HG03469 (cell line): Measurements from ENCODE around the gene ZBP1.

Source experiments
- ATAC-seq: cut with Tn5 transposase; IDR thresholded peaks from one replicate; pipeline ENCODE4 v1.9.1; 2021; ENCODE audit warnings: mild to moderate bottlenecking, moderate library complexity, moderate number of reproducible peaks; ENCODE audit not compliant: unreplicated experiment

ZBP1 gene

GRCh38 chr20:57620274-57620990, at the start of gene ZBP1:
Gene ZBP1, minus strand, starts transcription at chr20:57620426. Its CDS starts 131 bp downstream, at chr20:57620295.
- ATAC-seq = peak; percentile 27

GRCh38 chr20:57669632-57670031, 49.4 kb upstream of the ZBP1 start:
- no peak for ATAC-seq

- no peak for ATAC-seq
Observed at GRCh38 chr20:57667924-57668782, 47.9 kb upstream of the ZBP1 start.

- no peak for ATAC-seq
Observed at GRCh38 chr20:57667388-57667787, 47.2 kb upstream of the ZBP1 start.

- no peak for ATAC-seq
Observed at GRCh38 chr20:57666834-57667157, 46.6 kb upstream of the ZBP1 start.

- no peak for ATAC-seq
Observed at GRCh38 chr20:57666106-57666833, 46.0 kb upstream of the ZBP1 start.

GRCh38 chr20:57665589-57665971, 45.4 kb upstream of the ZBP1 start:
- no peak for ATAC-seq

GRCh38 chr20:57664924-57665588, 44.8 kb upstream of the ZBP1 start:
- ATAC-seq = no peak

- ATAC-seq = no peak
Observed at GRCh38 chr20:57664476-57664875, 44.2 kb upstream of the ZBP1 start.

- no peak for ATAC-seq
Observed at GRCh38 chr20:57663681-57664451, 43.6 kb upstream of the ZBP1 start.

- ATAC-seq = no peak
Observed at GRCh38 chr20:57663241-57663640, 43.0 kb upstream of the ZBP1 start.

- no peak for ATAC-seq
Observed at GRCh38 chr20:57662456-57663240, 42.4 kb upstream of the ZBP1 start.

GRCh38 chr20:57661746-57662455, 41.7 kb upstream of the ZBP1 start:
- ATAC-seq = no peak

GRCh38 chr20:57660922-57661745, 40.9 kb upstream of the ZBP1 start:
- ATAC-seq = no peak

- ATAC-seq = no peak
Observed at GRCh38 chr20:57660181-57660921, 40.1 kb upstream of the ZBP1 start.

- no peak for ATAC-seq
Observed at GRCh38 chr20:57659517-57660180, 39.4 kb upstream of the ZBP1 start.
